GM23338 (cell line): ENCODE measurements around the gene CREB3L2.

Experiments
- CREB1 ChIP-seq: fragments of 250-450 bp; sonication (Bioruptor Pico); IDR thresholded peaks from 2 replicates; pipeline ENCODE4 v1.5.0; 2020; ENCODE audit warnings: low read depth, mild to moderate bottlenecking, moderate library complexity
- CTCF ChIP-seq, 2 experiments: fragments of 200-600 bp in 1 of 2; sonication (generic) in 1 of 2; conservative IDR thresholded peaks; 2 replicates each; pipeline versions ENCODE4 v1.5.1 to v1.6.1; 2016 to 2017; ENCODE audit warnings: antibody characterized with exemption in 2 of 2, low read depth in 2 of 2, mild to moderate bottlenecking in 2 of 2, moderate library complexity in 1 of 2
- EZH2phosphoT487 ChIP-seq: fragments of 200-600 bp; sonication (generic); IDR thresholded peaks from one replicate; pipeline ENCODE4 v1.8.1; 2018; ENCODE audit warnings: antibody characterized with exemption; ENCODE audit not compliant: unreplicated experiment
- JUNB ChIP-seq: IDR thresholded peaks from one replicate; pipeline ENCODE4 v1.6.1; 2016; ENCODE audit warnings: antibody characterized with exemption; ENCODE audit not compliant: unreplicated experiment
- POLR2AphosphoS5 ChIP-seq: IDR thresholded peaks from 2 replicates; pipeline ENCODE4 v1.6.1; 2016; ENCODE audit warnings: antibody characterized with exemption, low read depth
- REST ChIP-seq: IDR thresholded peaks from one replicate; pipeline ENCODE4 v1.6.1; 2018; ENCODE audit warnings: antibody characterized with exemption; ENCODE audit not compliant: unreplicated experiment
- ZNF114 ChIP-seq: fragments of 250-450 bp; sonication (Bioruptor Pico); IDR thresholded peaks from 2 replicates; pipeline ENCODE4 v1.5.0; 2020; ENCODE audit warnings: mild to moderate bottlenecking, moderate library complexity

GRCh38 chr7:137862358-137862757 is 139.5 kb downstream of the CREB3L2 start:
- TF ChIP-seq CTCF (conservative IDR thresholded peaks at IDR 0.05; ENCODE audit: low read depth in 2 of 2) (no peak), ZNF114 (CRISPR knock-in tag) (no peak), POLR2AphosphoS5 (no peak), JUNB (no peak), REST (no peak), EZH2phosphoT487 (no peak), CREB1 (CRISPR knock-in tag) (no peak)
